Liver (tissue), 9 donors: ENCODE results near the gene HIVEP2. TPM values are rescaled to one million over a fixed set of nuclear protein-coding genes. Genes with fewer than 3 reads are reported as not detected.

Experiments used
- DNase-seq: peaks from one replicate; pipeline ENCODE4 v3.0.0-alpha.2; 2017; ENCODE audit warnings: low spot score
- H3K27ac ChIP-seq, 2 donors: one replicate each; pipeline ENCODE4 v1.7.0; 2013; ENCODE audit warnings: inconsistent platforms in 2 of 2, low read length in 2 of 2, control low read depth in 1 of 2, low read depth in 1 of 2, mild to moderate bottlenecking in 1 of 2
- H3K27me3 ChIP-seq, 4 donors: one replicate each; pipeline versions ENCODE4 v1.6.1 to v1.7.0; 2013; ENCODE audit warnings: low read length in 3 of 4, inconsistent platforms in 1 of 4, mild to moderate bottlenecking in 1 of 4, moderate library complexity in 1 of 4; ENCODE audit not compliant: control insufficient read depth in 4 of 4, insufficient read depth in 4 of 4
- H3K36me3 ChIP-seq, 4 donors: one replicate each; pipeline versions ENCODE4 v1.6.1 to v1.7.0; 2013; ENCODE audit warnings: low read length in 3 of 4, mild to moderate bottlenecking in 3 of 4, low read depth in 1 of 4, moderate library complexity in 1 of 4; ENCODE audit not compliant: control insufficient read depth in 4 of 4, insufficient read depth in 3 of 4
- H3K4me1 ChIP-seq, 4 donors: one replicate each; pipeline versions ENCODE4 v1.6.1 to v1.7.0; 2013; ENCODE audit warnings: low read length in 3 of 4, mild to moderate bottlenecking in 3 of 4, moderate library complexity in 1 of 4; ENCODE audit not compliant: control insufficient read depth in 4 of 4, insufficient read depth in 4 of 4
- H3K4me3 ChIP-seq, 3 donors: one replicate each; pipeline versions ENCODE4 v1.6.1 to v1.7.0; 2013; ENCODE audit warnings: low read length in 3 of 3, control low read depth in 1 of 3, low read depth in 1 of 3, mild to moderate bottlenecking in 1 of 3
- H3K9ac ChIP-seq, 2 donors: one replicate each; pipeline ENCODE4 v1.7.0; 2013; ENCODE audit warnings: low read length in 2 of 2, mild to moderate bottlenecking in 2 of 2, moderate library complexity in 2 of 2, control low read depth in 1 of 2, low read depth in 1 of 2
- H3K9me3 ChIP-seq, 4 donors: one replicate each; pipeline versions ENCODE4 v1.6.1 to v1.7.0; 2013; ENCODE audit warnings: low read length in 3 of 4; ENCODE audit not compliant: control insufficient read depth in 4 of 4
- ATF3 ChIP-seq: IDR thresholded peaks from 2 replicates; pipeline ENCODE4 v1.6.1; 2016; ENCODE audit warnings: antibody characterized with exemption
- CTCF ChIP-seq: fragments of 150-350 bp; IDR thresholded peaks from 2 replicates; pipeline ENCODE4 v1.5.1; 2017; ENCODE audit warnings: improper control_type of control experiment, low read depth, low read length; ENCODE audit not compliant: missing input control
- EGR1 ChIP-seq, 2 donors: IDR thresholded peaks; 2 replicates each; pipeline ENCODE4 v1.6.1; 2016 to 2018; ENCODE audit warnings: antibody characterized with exemption in 2 of 2, low read depth in 2 of 2
- FOXA1 ChIP-seq: IDR thresholded peaks from 2 replicates; pipeline ENCODE4 v1.6.1; 2016; ENCODE audit warnings: antibody characterized with exemption
- FOXA2 ChIP-seq: IDR thresholded peaks from 2 replicates; pipeline ENCODE4 v1.6.1; 2016; ENCODE audit warnings: antibody characterized with exemption
- GABPA ChIP-seq, 2 donors: IDR thresholded peaks in 1 of 2; conservative IDR thresholded peaks in 1 of 2; 2 replicates each; pipeline ENCODE4 v1.6.1; 2016; ENCODE audit warnings: antibody characterized with exemption in 2 of 2, mild to moderate bottlenecking in 1 of 2, moderate library complexity in 1 of 2
- HNF4A ChIP-seq, 2 donors: conservative IDR thresholded peaks; 2 replicates each; pipeline ENCODE4 v1.6.1; 2016; ENCODE audit warnings: antibody characterized with exemption in 2 of 2, mild to moderate bottlenecking in 2 of 2
- HNF4G ChIP-seq: IDR thresholded peaks from 2 replicates; pipeline ENCODE4 v1.6.1; 2016; ENCODE audit warnings: antibody characterized with exemption
- JUND ChIP-seq, 2 donors: IDR thresholded peaks; 2 replicates each; pipeline ENCODE4 v1.6.1; 2016; ENCODE audit warnings: antibody characterized with exemption in 2 of 2
- NR2F2 ChIP-seq: IDR thresholded peaks from 2 replicates; pipeline ENCODE4 v1.6.1; 2016; ENCODE audit warnings: antibody characterized with exemption
- RAD21 ChIP-seq, 2 donors: IDR thresholded peaks; 2 replicates each; pipeline ENCODE4 v1.6.1; 2016; ENCODE audit warnings: antibody characterized with exemption in 2 of 2, mild to moderate bottlenecking in 2 of 2
- RXRA ChIP-seq, 2 donors: IDR thresholded peaks; 2 replicates each; pipeline ENCODE4 v1.6.1; 2017 to 2018; ENCODE audit warnings: antibody characterized with exemption in 2 of 2, mild to moderate bottlenecking in 1 of 2
- SP1 ChIP-seq: IDR thresholded peaks from 2 replicates; pipeline ENCODE4 v1.6.1; 2018; ENCODE audit warnings: antibody characterized with exemption, mild to moderate bottlenecking
- TAF1 ChIP-seq: conservative IDR thresholded peaks from 2 replicates; pipeline ENCODE4 v1.6.1; 2016; ENCODE audit warnings: antibody characterized with exemption, mild to moderate bottlenecking
- YY1 ChIP-seq: IDR thresholded peaks from 2 replicates; pipeline ENCODE4 v1.6.1; 2016; ENCODE audit warnings: antibody characterized with exemption, mild to moderate bottlenecking
- ZBTB33 ChIP-seq: IDR thresholded peaks from 2 replicates; pipeline ENCODE4 v1.6.1; 2016; ENCODE audit warnings: antibody characterized with exemption
- WGBS: extraction: QIAGEN DNeasy Blood & Tissue Kit; methylation state at CpG from one replicate; pipeline ENCODE4 v1.1.7; 2013; 5-methylcytosine and 5-hydroxymethylcytosine counted together
- polyA plus RNA-seq, 2 donors: library from polyadenylated mRNA; stranded (reverse) in 1 of 2; unstranded in 1 of 2; fragments of 200-250 nt in 1 of 2; fragments of >200 nt in 1 of 2; fragmentation: Nextera tagmentation in 1 of 2; extraction: Ambion mirVana in 1 of 2; gene quantifications; one replicate each; pipeline versions ENCODE4 v1.2.1 to v1.2.3, GENCODE V29; 2013 to 2015
- total RNA-seq, 2 donors: library from RNA; depleted of rRNA; stranded (reverse); fragments of >200 nt; gene quantifications; one replicate each; pipeline ENCODE4 v1.2.3, GENCODE V29; 2014
- TF ChIP-seq, protein P1 (sequence below): IDR thresholded peaks from 2 replicates; pipeline ENCODE4 v1.6.1; 2016; ENCODE audit warnings: antibody characterized with exemption
- TF ChIP-seq, protein P2 (sequence below): IDR thresholded peaks from 2 replicates; pipeline ENCODE4 v1.6.1; 2016; ENCODE audit warnings: antibody characterized with exemption, mild to moderate bottlenecking
- donor health status: healthy.
- donor health status: healthy.
- donor health status: healthy.
- donor health status: healthy.
- donor health status: healthy.

The HIVEP2 gene
- total and polyA plus RNA-seq, 4 donors = 0.82 to 6.6 (median 1.3) TPM

- no peak for TF ChIP-seq TAF1
- no peak for TF ChIP-seq JUND (IDR thresholded peaks at IDR 0.05)
These were observed 91.5 kb downstream of the HIVEP2 start (continued) for GRCh38 chr6:142853244-142854180.

DNA sequence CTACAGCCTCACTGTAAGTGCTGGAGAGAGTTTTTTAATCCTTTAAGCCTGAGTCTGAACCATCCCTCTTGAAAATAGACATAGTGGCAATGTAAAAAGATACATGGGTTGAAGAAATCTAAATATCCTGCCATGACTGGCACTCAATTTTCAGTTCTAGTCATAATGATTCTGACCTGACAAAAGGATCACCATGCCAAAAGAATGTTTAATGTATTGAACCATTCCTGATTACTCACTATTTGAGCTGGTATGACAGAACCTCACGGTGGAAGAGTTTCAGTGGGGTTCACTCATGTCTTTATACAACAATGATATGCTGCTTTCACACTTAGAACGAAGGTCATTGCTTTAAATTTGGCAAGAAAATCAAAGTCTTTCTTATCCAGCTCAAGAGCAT lies 93.4 kb downstream of the HIVEP2 start:
- H3K27me3 ChIP-seq = no peaks in the 10 kb centered on the region
- no peaks in the 10 kb centered on the region for H3K36me3 ChIP-seq
- no peak overlapping the region for H3K4me3 ChIP-seq
- TF ChIP-seq HNF4A (conservative IDR thresholded peaks at IDR 0.05) = peak in 1 of 2 donors; percentile 8
- TF ChIP-seq GABPA (IDR thresholded peaks at IDR 0.05 in 1 of 2, conservative IDR thresholded peaks at IDR 0.05 in 1 of 2) = no peak
- no peak overlapping the region for H3K9ac ChIP-seq
- no peaks in the 10 kb centered on the region for H3K9me3 ChIP-seq
- DNase-seq = no peak
- H3K4me1 ChIP-seq = peaks cover 3 to 22% (median 7%) of the 10 kb centered on the region in 4 donors
- 17% methylated on average over 2 of the region's 2 CpGs for WGBS
- peak overlapping the region in 1 of 2 donors; percentile 33 for H3K27ac ChIP-seq

- H3K4me1 ChIP-seq = peaks cover 3 to 29% (median 14%) of the 10 kb centered on the region in 4 donors
- no peaks in the 10 kb centered on the region for H3K27me3 ChIP-seq
- DNase-seq = no peak
- H3K36me3 ChIP-seq = no peaks in the 10 kb centered on the region
- 68% methylated on average over 3 of the region's 3 CpGs for WGBS
- H3K4me3 ChIP-seq = no peak overlapping the region
- no peak overlapping the region for H3K9ac ChIP-seq
- H3K27ac ChIP-seq = peak overlapping the region in 1 of 2 donors; percentile 33
- TF ChIP-seq FOXA2 (no peak), YY1 (no peak), JUND (IDR thresholded peaks at IDR 0.05) (no peak), SP1 (no peak), FOXA1 (no peak), TAF1 (no peak), RXRA (IDR thresholded peaks at IDR 0.05) (no peak), GABPA (IDR thresholded peaks at IDR 0.05 in 1 of 2, conservative IDR thresholded peaks at IDR 0.05 in 1 of 2) (no peak), ZBTB33 (no peak), CTCF (no peak), ATF3 (no peak), RAD21 (IDR thresholded peaks at IDR 0.05) (no peak), HNF4G (no peak), HNF4A (conservative IDR thresholded peaks at IDR 0.05) (no peak), EGR1 (IDR thresholded peaks at IDR 0.05; ENCODE audit: low read depth in 2 of 2) (no peak), NR2F2 (no peak)
- TF ChIP-seq, protein P1, sequence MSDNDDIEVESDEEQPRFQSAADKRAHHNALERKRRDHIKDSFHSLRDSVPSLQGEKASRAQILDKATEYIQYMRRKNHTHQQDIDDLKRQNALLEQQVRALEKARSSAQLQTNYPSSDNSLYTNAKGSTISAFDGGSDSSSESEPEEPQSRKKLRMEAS = no peak
- TF ChIP-seq, protein P2, sequence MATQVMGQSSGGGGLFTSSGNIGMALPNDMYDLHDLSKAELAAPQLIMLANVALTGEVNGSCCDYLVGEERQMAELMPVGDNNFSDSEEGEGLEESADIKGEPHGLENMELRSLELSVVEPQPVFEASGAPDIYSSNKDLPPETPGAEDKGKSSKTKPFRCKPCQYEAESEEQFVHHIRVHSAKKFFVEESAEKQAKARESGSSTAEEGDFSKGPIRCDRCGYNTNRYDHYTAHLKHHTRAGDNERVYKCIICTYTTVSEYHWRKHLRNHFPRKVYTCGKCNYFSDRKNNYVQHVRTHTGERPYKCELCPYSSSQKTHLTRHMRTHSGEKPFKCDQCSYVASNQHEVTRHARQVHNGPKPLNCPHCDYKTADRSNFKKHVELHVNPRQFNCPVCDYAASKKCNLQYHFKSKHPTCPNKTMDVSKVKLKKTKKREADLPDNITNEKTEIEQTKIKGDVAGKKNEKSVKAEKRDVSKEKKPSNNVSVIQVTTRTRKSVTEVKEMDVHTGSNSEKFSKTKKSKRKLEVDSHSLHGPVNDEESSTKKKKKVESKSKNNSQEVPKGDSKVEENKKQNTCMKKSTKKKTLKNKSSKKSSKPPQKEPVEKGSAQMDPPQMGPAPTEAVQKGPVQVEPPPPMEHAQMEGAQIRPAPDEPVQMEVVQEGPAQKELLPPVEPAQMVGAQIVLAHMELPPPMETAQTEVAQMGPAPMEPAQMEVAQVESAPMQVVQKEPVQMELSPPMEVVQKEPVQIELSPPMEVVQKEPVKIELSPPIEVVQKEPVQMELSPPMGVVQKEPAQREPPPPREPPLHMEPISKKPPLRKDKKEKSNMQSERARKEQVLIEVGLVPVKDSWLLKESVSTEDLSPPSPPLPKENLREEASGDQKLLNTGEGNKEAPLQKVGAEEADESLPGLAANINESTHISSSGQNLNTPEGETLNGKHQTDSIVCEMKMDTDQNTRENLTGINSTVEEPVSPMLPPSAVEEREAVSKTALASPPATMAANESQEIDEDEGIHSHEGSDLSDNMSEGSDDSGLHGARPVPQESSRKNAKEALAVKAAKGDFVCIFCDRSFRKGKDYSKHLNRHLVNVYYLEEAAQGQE = no peak
- no peaks in the 10 kb centered on the region for H3K9me3 ChIP-seq
These were observed 94.1 kb downstream of the HIVEP2 start for GRCh38 chr6:142850679-142851423.
